Trophoblast cell (in vitro differentiated cells and primary cell): ENCODE results near the gene CD300LB.

Experiments
- DNase-seq, 2 donors: peaks; one replicate each; pipeline ENCODE4 v3.0.0-alpha.2; 2016
- H2AFZ ChIP-seq: 2 replicates; pipeline ENCODE4 v1.6.1; 2013; ENCODE audit warnings: low read length, moderate library complexity, mild to moderate bottlenecking; ENCODE audit not compliant: insufficient read depth, poor library complexity
- H2AK5ac ChIP-seq: 2 replicates; pipeline ENCODE4 v1.6.1; 2013; ENCODE audit warnings: mild to moderate bottlenecking, low read length
- H2BK120ac ChIP-seq: 2 replicates; pipeline ENCODE4 v1.6.1; 2013; ENCODE audit warnings: low read length, mild to moderate bottlenecking, moderate library complexity; ENCODE audit not compliant: insufficient read depth, poor library complexity
- H2BK12ac ChIP-seq: 2 replicates; pipeline ENCODE4 v1.6.1; 2013; ENCODE audit warnings: mild to moderate bottlenecking, low read length, moderate library complexity
- H2BK5ac ChIP-seq: 2 replicates; pipeline ENCODE4 v1.6.1; 2013; ENCODE audit warnings: low read length, low read depth, moderate library complexity, mild to moderate bottlenecking; ENCODE audit not compliant: poor library complexity
- H3K14ac ChIP-seq: 2 replicates; pipeline ENCODE4 v1.6.1; 2013; ENCODE audit warnings: mild to moderate bottlenecking, low read length
- H3K18ac ChIP-seq: 2 replicates; pipeline ENCODE4 v1.6.1; 2013; ENCODE audit warnings: mild to moderate bottlenecking, low read length
- H3K23ac ChIP-seq: 2 replicates; pipeline ENCODE4 v1.6.1; 2013; ENCODE audit warnings: low read length
- H3K27ac ChIP-seq: 2 replicates; pipeline ENCODE4 v1.5.1; 2013; ENCODE audit warnings: low read depth, mild to moderate bottlenecking, inconsistent platforms, low read length, moderate library complexity
- H3K27me3 ChIP-seq: 2 replicates; pipeline ENCODE4 v1.6.1; 2013; ENCODE audit warnings: inconsistent platforms, mild to moderate bottlenecking, low read length, moderate library complexity; ENCODE audit not compliant: insufficient read depth
- H3K36me3 ChIP-seq, 2 experiments: 1 replicate in 1 of 2; 2 replicates in 1 of 2; pipeline ENCODE4 v1.6.1; 2013; ENCODE audit warnings: low read length in 2 of 2, mild to moderate bottlenecking in 2 of 2, moderate library complexity in 1 of 2; ENCODE audit not compliant: insufficient read depth in 2 of 2, control insufficient read depth in 1 of 2
- H3K4ac ChIP-seq: 2 replicates; pipeline ENCODE4 v1.6.1; 2013; ENCODE audit warnings: low read depth, mild to moderate bottlenecking, low read length, moderate library complexity
- H3K4me1 ChIP-seq, 2 experiments: 1 replicate in 1 of 2; 2 replicates in 1 of 2; pipeline ENCODE4 v1.6.1; 2013; ENCODE audit warnings: low read length in 2 of 2, mild to moderate bottlenecking in 2 of 2, moderate library complexity in 1 of 2; ENCODE audit not compliant: insufficient read depth in 2 of 2, control insufficient read depth in 1 of 2
- H3K4me2 ChIP-seq: 2 replicates; pipeline ENCODE4 v1.6.1; 2013; ENCODE audit warnings: inconsistent platforms, mild to moderate bottlenecking, low read length, moderate library complexity
- H3K4me3 ChIP-seq: 2 replicates; pipeline ENCODE4 v1.5.1; 2013; ENCODE audit warnings: mild to moderate bottlenecking, low read depth, low read length, inconsistent platforms
- H3K79me1 ChIP-seq: one replicate; pipeline ENCODE4 v1.6.1; 2013; ENCODE audit warnings: low read length
- H3K79me2 ChIP-seq: 2 replicates; pipeline ENCODE4 v1.6.1; 2013; ENCODE audit warnings: low read length, mild to moderate bottlenecking; ENCODE audit not compliant: control insufficient read depth, insufficient read depth, poor library complexity
- H3K9ac ChIP-seq: 2 replicates; pipeline ENCODE4 v1.6.1; 2013; ENCODE audit warnings: mild to moderate bottlenecking, low read length
- H3K9me3 ChIP-seq: 2 replicates; pipeline ENCODE4 v1.6.1; 2013; ENCODE audit warnings: low read depth, mild to moderate bottlenecking, control low read depth, inconsistent platforms, low read length; ENCODE audit not compliant: insufficient read depth
- H4K12ac ChIP-seq: 2 replicates; pipeline ENCODE4 v1.6.1; 2013; ENCODE audit warnings: low read depth, mild to moderate bottlenecking, low read length, moderate library complexity
- H4K8ac ChIP-seq: 2 replicates; pipeline ENCODE4 v1.6.1; 2013; ENCODE audit warnings: low read depth, mild to moderate bottlenecking, low read length, moderate library complexity
- H4K91ac ChIP-seq: one replicate; pipeline ENCODE4 v1.6.1; 2013; ENCODE audit warnings: low read depth, mild to moderate bottlenecking, low read length, moderate library complexity
- WGBS: extraction: QIAGEN DNeasy Blood & Tissue Kit; methylation state at CpG from one replicate; pipeline ENCODE4 v1.1.7; 2013; ENCODE audit warnings: missing lambda C conversion rate; ENCODE audit not compliant: insufficient read length, insufficient coverage; ENCODE audit errors: extremely low coverage; 5-methylcytosine and 5-hydroxymethylcytosine counted together

The CD300LB gene

GRCh38 chr17:74549343-74549742, 18.1 kb upstream of the CD300LB start:
- Histone ChIP-seq H3K9me3 (no peaks in the 10 kb centered on the region), H3K4me2 (no peak overlapping the region), H3K36me3 (no peaks in the 10 kb centered on the region), H3K79me2 (no peaks in the 10 kb centered on the region), H2BK5ac (no peak overlapping the region), H3K18ac (no peak overlapping the region), H3K9ac (no peak overlapping the region), H3K79me1 (no peaks in the 10 kb centered on the region), H4K12ac (no peak overlapping the region), H3K4ac (no peak overlapping the region), H2BK120ac (no peak overlapping the region), H2AK5ac (no peak overlapping the region), H3K4me3 (no peak overlapping the region), H3K27ac (no peak overlapping the region), H4K8ac (no peak overlapping the region), H3K23ac (no peak overlapping the region), H2AFZ (no peak overlapping the region), H2BK12ac (no peak overlapping the region), H3K4me1 (no peaks in the 10 kb centered on the region), H4K91ac (no peak overlapping the region), H3K27me3 (no peaks in the 10 kb centered on the region), H3K14ac (no peak overlapping the region)
- no CpG with 5 or more reads among the region's 7 CpGs for whole genome bisulfite sequencing
- no peak for DNase-seq

GRCh38 chr17:74547736-74548135, 16.5 kb upstream of the CD300LB start:
- H3K14ac ChIP-seq: no peak overlapping the region
- H3K4me2 ChIP-seq: no peak overlapping the region
- no peak overlapping the region for H2AK5ac ChIP-seq
- H3K36me3 ChIP-seq: no peaks in the 10 kb centered on the region
- DNase-seq: no peak
- no peak overlapping the region for H4K91ac ChIP-seq
- H3K27ac ChIP-seq: no peak overlapping the region
- H4K8ac ChIP-seq: no peak overlapping the region
- no peak overlapping the region for H2AFZ ChIP-seq
- H3K4me1 ChIP-seq: no peaks in the 10 kb centered on the region
- no peak overlapping the region for H3K18ac ChIP-seq
- no peaks in the 10 kb centered on the region for H3K27me3 ChIP-seq
- no peak overlapping the region for H3K4me3 ChIP-seq
- no peak overlapping the region for H2BK5ac ChIP-seq
- H2BK12ac ChIP-seq: no peak overlapping the region
- no peaks in the 10 kb centered on the region for H3K9me3 ChIP-seq
- H3K23ac ChIP-seq: no peak overlapping the region
- no peak overlapping the region for H2BK120ac ChIP-seq
- no peak overlapping the region for H4K12ac ChIP-seq
- H3K79me2 ChIP-seq: no peaks in the 10 kb centered on the region
- no peaks in the 10 kb centered on the region for H3K79me1 ChIP-seq
- WGBS: no CpG with 5 or more reads among the region's 3 CpGs
- H3K9ac ChIP-seq: no peak overlapping the region
- H3K4ac ChIP-seq: no peak overlapping the region

GRCh38 chr17:74547264-74547663, 16.0 kb upstream of the CD300LB start:
- no peak overlapping the region for H3K23ac ChIP-seq
- no peak overlapping the region for H3K4me2 ChIP-seq
- H3K27me3 ChIP-seq: no peaks in the 10 kb centered on the region
- H3K79me1 ChIP-seq: no peaks in the 10 kb centered on the region
- H3K18ac ChIP-seq: no peak overlapping the region
- DNase-seq: no peak
- no peak overlapping the region for H3K14ac ChIP-seq
- H3K9ac ChIP-seq: no peak overlapping the region
- no peak overlapping the region for H2AFZ ChIP-seq
- no peak overlapping the region for H3K4ac ChIP-seq
- H3K36me3 ChIP-seq: no peaks in the 10 kb centered on the region
- no CpG with 5 or more reads among the region's 7 CpGs for WGBS
- no peak overlapping the region for H2BK120ac ChIP-seq
- H3K27ac ChIP-seq: no peak overlapping the region
- no peak overlapping the region for H4K91ac ChIP-seq
- no peaks in the 10 kb centered on the region for H3K4me1 ChIP-seq
- no peaks in the 10 kb centered on the region for H3K79me2 ChIP-seq
- no peak overlapping the region for H2BK12ac ChIP-seq
- H2AK5ac ChIP-seq: no peak overlapping the region
- no peak overlapping the region for H3K4me3 ChIP-seq
- H4K12ac ChIP-seq: no peak overlapping the region
- H3K9me3 ChIP-seq: no peaks in the 10 kb centered on the region
- no peak overlapping the region for H2BK5ac ChIP-seq
- H4K8ac ChIP-seq: no peak overlapping the region

- Histone ChIP-seq H2AK5ac (no peak overlapping the region), H3K9me3 (no peaks in the 10 kb centered on the region), H3K14ac (no peak overlapping the region), H4K12ac (no peak overlapping the region), H2BK12ac (no peak overlapping the region), H3K23ac (no peak overlapping the region), H3K79me1 (no peaks in the 10 kb centered on the region), H2BK120ac (no peak overlapping the region), H4K8ac (no peak overlapping the region), H3K4me1 (no peaks in the 10 kb centered on the region), H3K4ac (no peak overlapping the region), H3K79me2 (no peaks in the 10 kb centered on the region), H3K27ac (no peak overlapping the region), H3K4me2 (no peak overlapping the region), H3K18ac (no peak overlapping the region), H2AFZ (no peak overlapping the region), H2BK5ac (no peak overlapping the region), H3K36me3 (no peaks in the 10 kb centered on the region), H3K4me3 (no peak overlapping the region), H3K27me3 (no peaks in the 10 kb centered on the region), H4K91ac (no peak overlapping the region), H3K9ac (no peak overlapping the region)
- DNase-seq: no peak
- WGBS: no CpG with 5 or more reads among the region's 7 CpGs
Observed at GRCh38 chr17:74546586-74546985, 15.3 kb upstream of the CD300LB start.
